GM18858 (cell line): ENCODE results near the gene MACIR.

Experiments used
- ATAC-seq: cut with Tn5 transposase; IDR thresholded peaks from one replicate; pipeline ENCODE4 v1.9.1; 2021; ENCODE audit not compliant: unreplicated experiment

The MACIR gene

GRCh38 chr5:103244398-103244797, 14.2 kb upstream of the MACIR start:
- ATAC-seq, result no peak

GRCh38 chr5:103245761-103246160, 12.8 kb upstream of the MACIR start:
- ATAC-seq, result no peak

- no peak for ATAC-seq
Measured at GRCh38 chr5:103247118-103247517, 11.4 kb upstream of the MACIR start.

GRCh38 chr5:103249068-103249467, 9.5 kb upstream of the MACIR start:
- ATAC-seq, result no peak

GRCh38 chr5:103254921-103255320, 3.6 kb upstream of the MACIR start:
- no peak for ATAC-seq

GRCh38 chr5:103255691-103256090, 2.9 kb upstream of the MACIR start:
- no peak for ATAC-seq

- ATAC-seq, result no peak
Measured at GRCh38 chr5:103256178-103256577, 2.4 kb upstream of the MACIR start.

- peak; percentile 22 for ATAC-seq
Measured at GRCh38 chr5:103258957-103259704, 568 bp downstream of the MACIR start.

- ATAC-seq, result no peak
Measured at GRCh38 chr5:103259705-103260355, 1.3 kb downstream of the MACIR start.

- peak; percentile 52 for ATAC-seq
Measured at GRCh38 chr5:103260951-103261350, 2.4 kb downstream of the MACIR start.

- ATAC-seq, result no peak
Measured at GRCh38 chr5:103262422-103262871, 3.9 kb downstream of the MACIR start.

GRCh38 chr5:103263054-103263453, 4.5 kb downstream of the MACIR start:
- ATAC-seq, result no peak

GRCh38 chr5:103264508-103264907, 5.9 kb downstream of the MACIR start:
- ATAC-seq, result no peak

GRCh38 chr5:103270581-103270980, 12.0 kb downstream of the MACIR start:
- no peak for ATAC-seq

GRCh38 chr5:103271570-103272289, 13.2 kb downstream of the MACIR start:
- peak; percentile 39 for ATAC-seq

GRCh38 chr5:103272377-103272776, 13.8 kb downstream of the MACIR start:
- no peak for ATAC-seq

- no peak for ATAC-seq
Measured at GRCh38 chr5:103273952-103274351, 15.4 kb downstream of the MACIR start.

- no peak for ATAC-seq
Measured at GRCh38 chr5:103275851-103276250, 17.3 kb downstream of the MACIR start.

- no peak for ATAC-seq
Measured at GRCh38 chr5:103280967-103281366, 22.4 kb downstream of the MACIR start.

- ATAC-seq, result no peak
Measured at GRCh38 chr5:103283120-103283519, 24.6 kb downstream of the MACIR start.

GRCh38 chr5:103283869-103284268, 25.3 kb downstream of the MACIR start:
- no peak for ATAC-seq

GRCh38 chr5:103286622-103287021, 28.1 kb downstream of the MACIR start:
- ATAC-seq, result no peak
